Astrocyte (in vitro differentiated cells and primary cell): Measurements from ENCODE around the gene CLIP3. TPM values are rescaled to one million over a fixed set of nuclear protein-coding genes. Genes with fewer than 3 reads are reported as not detected.

Experiments
- DNase-seq: peaks from one replicate; pipeline ENCODE4 v3.0.0-alpha.2; 2010; ENCODE audit warnings: low read depth
- FAIRE-seq: peaks from 2 replicates; lab custom pipeline; 2011; peaks lifted over from hg19 to GRCh38; lab: Jason Lieb, UNC
- H2AFZ ChIP-seq: 2 replicates; pipeline ENCODE4 v1.6.0; 2012; ENCODE audit warnings: low read depth, low read length, inconsistent platforms
- H3K27ac ChIP-seq: 2 replicates; pipeline ENCODE4 v1.5.1; 2011; ENCODE audit warnings: low read depth, low read length, inconsistent platforms
- H3K27me3 ChIP-seq: 2 replicates; pipeline ENCODE4 v1.6.0; 2011; ENCODE audit warnings: low read length, inconsistent platforms; ENCODE audit not compliant: insufficient read depth
- H3K36me3 ChIP-seq: 2 replicates; pipeline ENCODE4 v1.5.1; 2011; ENCODE audit warnings: low read length, inconsistent platforms; ENCODE audit not compliant: insufficient read depth
- H3K4me1 ChIP-seq: 2 replicates; pipeline ENCODE4 v1.5.1; 2011; ENCODE audit warnings: low read length, inconsistent platforms; ENCODE audit not compliant: insufficient read depth
- H3K4me2 ChIP-seq: 2 replicates; pipeline ENCODE4 v1.6.0; 2012; ENCODE audit warnings: low read length, inconsistent platforms
- H3K4me3 ChIP-seq: 2 replicates; pipeline ENCODE4 v1.5.1; 2011; ENCODE audit warnings: low read depth, mild to moderate bottlenecking, low read length, inconsistent platforms; ENCODE audit not compliant: insufficient read depth
- H3K79me2 ChIP-seq: 2 replicates; pipeline ENCODE4 v1.6.0; 2012; ENCODE audit warnings: mild to moderate bottlenecking, low read length, inconsistent platforms; ENCODE audit not compliant: insufficient read depth
- H3K9ac ChIP-seq: 2 replicates; pipeline ENCODE4 v1.6.0; 2012; ENCODE audit warnings: mild to moderate bottlenecking, low read length, inconsistent platforms
- H3K9me3 ChIP-seq: 2 replicates; pipeline ENCODE4 v1.5.1; 2012; ENCODE audit warnings: low read depth, mild to moderate bottlenecking, low read length, inconsistent platforms; ENCODE audit not compliant: insufficient read depth
- H4K20me1 ChIP-seq: 2 replicates; pipeline ENCODE4 v1.6.0; 2012; ENCODE audit warnings: low read length, inconsistent platforms; ENCODE audit not compliant: insufficient read depth
- H3K27ac Mint-ChIP-seq: one replicate; pipeline ENCODE4 v1.8.0; 2021; ENCODE audit warnings: mild to moderate bottlenecking, mixed read lengths; ENCODE audit not compliant: unreplicated experiment
- H3K27me3 Mint-ChIP-seq: one replicate; pipeline ENCODE4 v1.8.0; 2021; ENCODE audit warnings: low read depth, mixed read lengths; ENCODE audit not compliant: unreplicated experiment
- H3K36me3 Mint-ChIP-seq: one replicate; pipeline ENCODE4 v1.8.0; 2021; ENCODE audit warnings: low read depth, mixed read lengths; ENCODE audit not compliant: unreplicated experiment
- H3K4me1 Mint-ChIP-seq: one replicate; pipeline ENCODE4 v1.8.0; 2021; ENCODE audit warnings: low read depth, mixed read lengths; ENCODE audit not compliant: unreplicated experiment
- H3K4me3 Mint-ChIP-seq: one replicate; pipeline ENCODE4 v1.8.0; 2021; ENCODE audit warnings: mild to moderate bottlenecking, moderate library complexity, mixed read lengths; ENCODE audit not compliant: unreplicated experiment
- H3K9me3 Mint-ChIP-seq: one replicate; pipeline ENCODE4 v1.8.0; 2021; ENCODE audit warnings: mild to moderate bottlenecking, mixed read lengths; ENCODE audit not compliant: unreplicated experiment
- EZH2 ChIP-seq: IDR thresholded peaks from 2 replicates; pipeline ENCODE4 v1.6.1; 2012; ENCODE audit warnings: mild to moderate bottlenecking, low read length, inconsistent platforms; ENCODE audit not compliant: insufficient read depth
- total RNA-seq: library from RNA; stranded (reverse); gene quantifications from 2 replicates; pipeline ENCODE4 v1.2.1, GENCODE V29; 2021
- TF ChIP-seq, protein P1 (sequence below): IDR thresholded peaks from 2 replicates; pipeline ENCODE4 v1.5.1; 2011; ENCODE audit warnings: low read depth, mild to moderate bottlenecking, inconsistent platforms, low read length, moderate library complexity; ENCODE audit not compliant: insufficient read depth

Gene CLIP3
- total RNA-seq, 1 donor from 2014 or later, result 57.4 TPM

- no peaks in the 10 kb centered on the region for H3K4me1 Mint-ChIP-seq
Observed at GRCh38 chr19:36009633-36010379, 22.9 kb downstream of the CLIP3 start.

GRCh38 chr19:36009220-36009619 lies 23.5 kb downstream of the CLIP3 start:
- FAIRE-seq (no peak), DNase-seq (peak; percentile 45)
- TF ChIP-seq, protein P1, sequence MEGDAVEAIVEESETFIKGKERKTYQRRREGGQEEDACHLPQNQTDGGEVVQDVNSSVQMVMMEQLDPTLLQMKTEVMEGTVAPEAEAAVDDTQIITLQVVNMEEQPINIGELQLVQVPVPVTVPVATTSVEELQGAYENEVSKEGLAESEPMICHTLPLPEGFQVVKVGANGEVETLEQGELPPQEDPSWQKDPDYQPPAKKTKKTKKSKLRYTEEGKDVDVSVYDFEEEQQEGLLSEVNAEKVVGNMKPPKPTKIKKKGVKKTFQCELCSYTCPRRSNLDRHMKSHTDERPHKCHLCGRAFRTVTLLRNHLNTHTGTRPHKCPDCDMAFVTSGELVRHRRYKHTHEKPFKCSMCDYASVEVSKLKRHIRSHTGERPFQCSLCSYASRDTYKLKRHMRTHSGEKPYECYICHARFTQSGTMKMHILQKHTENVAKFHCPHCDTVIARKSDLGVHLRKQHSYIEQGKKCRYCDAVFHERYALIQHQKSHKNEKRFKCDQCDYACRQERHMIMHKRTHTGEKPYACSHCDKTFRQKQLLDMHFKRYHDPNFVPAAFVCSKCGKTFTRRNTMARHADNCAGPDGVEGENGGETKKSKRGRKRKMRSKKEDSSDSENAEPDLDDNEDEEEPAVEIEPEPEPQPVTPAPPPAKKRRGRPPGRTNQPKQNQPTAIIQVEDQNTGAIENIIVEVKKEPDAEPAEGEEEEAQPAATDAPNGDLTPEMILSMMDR, result no peak
- TF ChIP-seq EZH2, result no peak
- H3K9me3 ChIP-seq, result no peaks in the 10 kb centered on the region
- Mint-ChIP-seq H3K36me3 (peaks cover 10% of the 10 kb centered on the region), H3K27ac (no peak overlapping the region), H3K9me3 (no peaks in the 10 kb centered on the region), H3K4me3 (peak overlapping the region; percentile 73), H3K27me3 (peaks cover 8% of the 10 kb centered on the region), H3K4me1 (no peaks in the 10 kb centered on the region)
- H3K9ac ChIP-seq, result peak overlapping the region; percentile 59
- no peaks in the 10 kb centered on the region for H4K20me1 ChIP-seq
- H2AFZ ChIP-seq, result no peak overlapping the region
- peaks cover 11% of the 10 kb centered on the region for H3K4me1 ChIP-seq
- peak overlapping the region; percentile 39 for H3K4me3 ChIP-seq
- peaks cover 8% of the 10 kb centered on the region for H3K79me2 ChIP-seq
- H3K27ac ChIP-seq, result no peak overlapping the region
- no peaks in the 10 kb centered on the region for H3K36me3 ChIP-seq
- H3K27me3 ChIP-seq, result no peaks in the 10 kb centered on the region
- H3K4me2 ChIP-seq, result peak overlapping the region; percentile 86

More at GRCh38 chr19:36009633-36010379, 22.9 kb downstream of the CLIP3 start:
- peak overlapping the region; percentile 86 for H3K4me2 ChIP-seq
- H3K36me3 ChIP-seq, result no peaks in the 10 kb centered on the region
- no peak for TF ChIP-seq EZH2
- TF ChIP-seq, protein P1, result no peak
- FAIRE-seq (no peak), DNase-seq (no peak)
- H3K4me1 ChIP-seq, result peaks cover 15% of the 10 kb centered on the region
- no peak overlapping the region for H3K27ac ChIP-seq
- peaks cover 8% of the 10 kb centered on the region for H3K79me2 ChIP-seq
- peaks cover 10% of the 10 kb centered on the region for H3K36me3 Mint-ChIP-seq
- H3K4me3 ChIP-seq, result no peak overlapping the region
- no peaks in the 10 kb centered on the region for H3K27me3 ChIP-seq
- H3K27ac Mint-ChIP-seq, result peak overlapping the region; percentile 47
- H2AFZ ChIP-seq, result no peak overlapping the region
- peaks cover 8% of the 10 kb centered on the region for H3K27me3 Mint-ChIP-seq
- H3K9me3 Mint-ChIP-seq, result no peaks in the 10 kb centered on the region
- peak overlapping the region; percentile 73 for H3K4me3 Mint-ChIP-seq
- H3K9me3 ChIP-seq, result no peaks in the 10 kb centered on the region
- no peaks in the 10 kb centered on the region for H4K20me1 ChIP-seq
- peak overlapping the region; percentile 59 for H3K9ac ChIP-seq
